Thyroid gland (tissue), 4 donors: ENCODE measurements around the gene SUSD4. TPM values are rescaled to one million over a fixed set of nuclear protein-coding genes. Genes with fewer than 3 reads are reported as not detected.

Source experiments
- DNase-seq, 2 donors: peaks; one replicate each; pipeline ENCODE4 v3.0.0-alpha.2; 2019
- H3K27ac ChIP-seq, 3 donors: fragments of 200-600 bp; sonication (generic); 1 replicate in 2 of 3; 2 replicates in 1 of 3; pipeline ENCODE4 v1.5.1; 2016 to 2019; ENCODE audit warnings: mild to moderate bottlenecking in 1 of 3, moderate library complexity in 1 of 3
- H3K27me3 ChIP-seq: fragments of 200-600 bp; sonication (generic); one replicate; pipeline ENCODE4 v1.5.1; 2019
- H3K36me3 ChIP-seq, 2 donors: fragments of 200-600 bp; sonication (generic); one replicate each; pipeline ENCODE4 v1.5.1; 2016 to 2019
- H3K4me1 ChIP-seq, 2 donors: fragments of 200-600 bp; sonication (generic); one replicate each; pipeline ENCODE4 v1.5.1; 2017 to 2019
- H3K4me3 ChIP-seq, 3 donors: fragments of 200-600 bp; sonication (generic); replicated peaks in 1 of 3; 1 replicate in 2 of 3; 2 replicates in 1 of 3; pipeline ENCODE4 v1.5.1; 2016; ENCODE audit warnings: mild to moderate bottlenecking in 1 of 3
- H3K9me3 ChIP-seq: fragments of 200-600 bp; sonication (generic); one replicate; pipeline ENCODE4 v1.5.1; 2017
- POLR2A ChIP-seq, 2 donors: fragments of 450-650 bp; IDR thresholded peaks; one replicate each; pipeline ENCODE4 v1.6.1; 2017; ENCODE audit warnings: antibody characterized with exemption in 2 of 2, mild to moderate bottlenecking in 2 of 2, moderate library complexity in 1 of 2
- WGBS, 2 donors: methylation state at CpG; one replicate each; pipeline ENCODE4 v1.1.5; 2017; 5-methylcytosine and 5-hydroxymethylcytosine counted together
- intact Hi-C: fragments of 100-400 bp; cut with DNase I; formaldehyde crosslinking; loops from one replicate; pipeline ENCODE4 v1.15.1; 2023
- total RNA-seq, 4 donors: library from RNA; depleted of rRNA; stranded (reverse); fragments of >200 nt; gene quantifications; one replicate each; pipeline ENCODE4 v1.2.3, GENCODE V29; 2016
- TF ChIP-seq, protein P1 (sequence below), 6 experiments: fragments of 200-600 bp in 3 of 6; fragments of 450-650 bp in 3 of 6; sonication (generic) in 3 of 6; IDR thresholded peaks; one replicate each; pipeline ENCODE4 v1.5.1; 2016 to 2019; ENCODE audit warnings: antibody characterized with exemption in 6 of 6, mild to moderate bottlenecking in 2 of 6, inconsistent platforms in 1 of 6, moderate library complexity in 1 of 6

SUSD4 gene
- total RNA-seq, 4 donors from 2014 or later, result 0.54 to 2.8 (median 0.92) TPM

DNA sequence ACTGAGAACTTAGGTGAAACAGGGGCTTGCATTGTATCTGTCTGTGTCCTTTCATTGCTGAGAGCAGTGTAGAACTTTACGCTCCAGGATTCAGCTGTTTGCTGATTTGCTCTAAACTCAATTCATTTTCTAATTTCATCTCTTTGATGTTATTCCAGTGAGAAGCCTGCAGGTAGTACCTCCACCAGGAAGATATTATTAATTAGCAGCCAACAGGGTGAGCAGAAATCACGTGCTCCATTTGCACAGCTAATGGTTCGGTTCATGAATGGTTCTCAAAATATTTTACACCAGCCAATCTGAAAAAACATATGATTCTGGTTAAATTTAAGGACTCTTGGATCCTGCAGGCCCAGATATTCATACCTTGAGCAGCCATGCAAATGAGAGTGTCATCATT, 52.1 kb downstream of the SUSD4 start:
- no peaks in the 10 kb centered on the region for H3K9me3 ChIP-seq
- H3K27me3 ChIP-seq, result no peaks in the 10 kb centered on the region
- no peak for TF ChIP-seq POLR2A (IDR thresholded peaks at IDR 0.05)
- TF ChIP-seq, protein P1, sequence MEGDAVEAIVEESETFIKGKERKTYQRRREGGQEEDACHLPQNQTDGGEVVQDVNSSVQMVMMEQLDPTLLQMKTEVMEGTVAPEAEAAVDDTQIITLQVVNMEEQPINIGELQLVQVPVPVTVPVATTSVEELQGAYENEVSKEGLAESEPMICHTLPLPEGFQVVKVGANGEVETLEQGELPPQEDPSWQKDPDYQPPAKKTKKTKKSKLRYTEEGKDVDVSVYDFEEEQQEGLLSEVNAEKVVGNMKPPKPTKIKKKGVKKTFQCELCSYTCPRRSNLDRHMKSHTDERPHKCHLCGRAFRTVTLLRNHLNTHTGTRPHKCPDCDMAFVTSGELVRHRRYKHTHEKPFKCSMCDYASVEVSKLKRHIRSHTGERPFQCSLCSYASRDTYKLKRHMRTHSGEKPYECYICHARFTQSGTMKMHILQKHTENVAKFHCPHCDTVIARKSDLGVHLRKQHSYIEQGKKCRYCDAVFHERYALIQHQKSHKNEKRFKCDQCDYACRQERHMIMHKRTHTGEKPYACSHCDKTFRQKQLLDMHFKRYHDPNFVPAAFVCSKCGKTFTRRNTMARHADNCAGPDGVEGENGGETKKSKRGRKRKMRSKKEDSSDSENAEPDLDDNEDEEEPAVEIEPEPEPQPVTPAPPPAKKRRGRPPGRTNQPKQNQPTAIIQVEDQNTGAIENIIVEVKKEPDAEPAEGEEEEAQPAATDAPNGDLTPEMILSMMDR (IDR thresholded peaks at IDR 0.05), result no peak
- WGBS, 2 donors, result 90 to 94% methylated on average over 3 of the region's 3 CpGs
- H3K4me1 ChIP-seq, result no peaks in the 10 kb centered on the region
- no peaks in the 10 kb centered on the region for H3K36me3 ChIP-seq
- H3K27ac ChIP-seq, result no peak overlapping the region
- intact Hi-C loops, result no loop called here
- no peak overlapping the region for H3K4me3 ChIP-seq
- no peak for DNase-seq

DNA sequence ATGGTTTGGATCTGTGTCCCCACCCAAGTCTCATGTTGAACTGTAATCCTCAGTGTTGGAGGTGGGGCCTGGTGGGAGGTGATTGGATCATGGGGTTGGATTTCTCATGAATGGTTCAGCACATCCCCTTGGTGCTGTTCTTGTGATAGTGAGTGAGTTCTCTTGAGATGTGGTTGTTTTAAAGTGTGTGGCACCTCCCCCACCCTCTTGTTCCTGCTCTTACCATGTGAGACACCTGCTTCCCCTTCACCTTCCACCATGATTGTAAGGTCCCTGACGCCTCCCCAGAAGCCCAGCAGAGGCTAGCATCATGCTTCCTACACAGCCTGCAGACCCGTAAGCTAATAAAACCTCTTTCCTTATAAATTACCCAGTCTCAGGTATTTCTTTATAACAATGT, 55.8 kb downstream of the SUSD4 start:
- Histone ChIP-seq H3K27me3 (no peaks in the 10 kb centered on the region), H3K4me3 (no peak overlapping the region), H3K9me3 (no peaks in the 10 kb centered on the region), H3K36me3 (no peaks in the 10 kb centered on the region), H3K4me1 (no peaks in the 10 kb centered on the region), H3K27ac (no peak overlapping the region)
- TF ChIP-seq, protein P1 (IDR thresholded peaks at IDR 0.05), result no peak
- no peak for TF ChIP-seq POLR2A (IDR thresholded peaks at IDR 0.05)
- no peak for DNase-seq
- WGBS, 2 donors, result 73 to 79% methylated on average over 2 of the region's 2 CpGs
- intact Hi-C loops, result no loop called here

DNA sequence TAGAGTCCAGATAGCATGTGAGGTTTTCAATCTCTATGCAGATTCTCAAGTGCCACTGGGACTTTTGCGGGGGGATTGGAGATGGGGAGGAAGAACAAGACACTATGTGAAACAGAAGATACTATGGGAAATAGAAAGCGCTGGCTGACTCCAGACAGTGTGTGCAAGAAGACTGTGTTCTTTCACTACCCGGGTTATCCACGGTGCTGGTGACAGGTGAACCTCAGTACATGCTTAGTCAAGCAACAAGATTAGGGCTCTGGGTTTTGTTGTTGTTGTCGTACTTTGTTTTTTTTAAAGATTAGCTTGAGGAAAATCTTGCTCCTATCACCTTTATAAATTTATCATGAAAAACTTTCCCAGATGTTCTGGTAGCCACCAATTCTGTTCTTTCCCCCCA, 56.4 kb downstream of the SUSD4 start:
- intact Hi-C loops, result no loop called here
- Histone ChIP-seq H3K4me1 (no peaks in the 10 kb centered on the region), H3K27ac (no peak overlapping the region), H3K27me3 (no peaks in the 10 kb centered on the region), H3K9me3 (no peaks in the 10 kb centered on the region), H3K36me3 (no peaks in the 10 kb centered on the region), H3K4me3 (no peak overlapping the region)
- DNase-seq, result no peak
- TF ChIP-seq POLR2A (IDR thresholded peaks at IDR 0.05), result no peak
- TF ChIP-seq, protein P1 (IDR thresholded peaks at IDR 0.05), result no peak
- 77 to 78% methylated on average over 5 of the region's 5 CpGs for WGBS, 2 donors

DNA sequence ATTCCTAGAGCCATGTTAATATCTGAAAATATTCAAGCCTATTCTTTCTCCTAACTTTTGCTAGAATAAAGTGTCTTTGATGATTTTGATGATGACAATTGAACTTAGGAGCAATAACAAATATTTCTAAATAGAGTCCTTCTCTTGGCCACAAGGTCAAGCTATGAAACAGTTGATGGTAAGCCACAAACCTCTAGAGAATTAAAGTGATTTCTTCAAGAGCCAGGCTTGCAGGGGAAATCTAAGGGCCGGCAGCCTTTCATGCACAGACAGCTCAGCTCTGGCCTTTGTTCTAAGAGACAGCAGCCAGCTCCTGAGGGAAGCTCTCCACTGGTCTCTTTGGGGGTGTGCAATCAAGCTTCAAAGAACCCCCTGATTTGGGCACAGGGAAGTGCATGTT, 59.0 kb downstream of the SUSD4 start:
- Histone ChIP-seq H3K4me1 (no peaks in the 10 kb centered on the region), H3K27me3 (no peaks in the 10 kb centered on the region), H3K36me3 (no peaks in the 10 kb centered on the region), H3K27ac (no peak overlapping the region), H3K4me3 (no peak overlapping the region), H3K9me3 (no peaks in the 10 kb centered on the region)
- WGBS, 2 donors, result 64 to 75% methylated on average over 1 of the region's 1 CpG
- DNase-seq, result no peak
- intact Hi-C loops, result no loop called here
- TF ChIP-seq POLR2A (IDR thresholded peaks at IDR 0.05), result no peak
- TF ChIP-seq, protein P1 (IDR thresholded peaks at IDR 0.05), result no peak

DNA sequence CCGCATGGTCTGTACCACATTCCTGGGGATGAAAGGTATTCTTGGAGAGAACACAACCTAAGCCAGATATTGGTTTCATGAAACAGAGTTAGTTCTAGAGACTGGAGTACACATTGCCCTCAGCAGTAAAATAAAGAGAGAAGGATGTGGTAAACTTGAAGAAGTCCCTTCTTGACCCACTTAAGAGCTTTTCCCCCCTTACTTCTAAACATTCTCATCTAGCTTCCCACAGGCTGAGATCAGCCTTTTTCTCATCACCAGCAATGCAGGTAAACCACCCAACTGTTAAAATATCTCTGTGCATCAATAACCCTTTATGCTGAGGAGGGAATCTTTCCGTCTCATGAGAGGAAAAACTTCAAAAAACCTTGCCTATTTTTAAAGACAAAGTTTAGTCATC, 62.6 kb downstream of the SUSD4 start:
- no peaks in the 10 kb centered on the region for H3K9me3 ChIP-seq
- H3K27ac ChIP-seq, result no peak overlapping the region
- no peaks in the 10 kb centered on the region for H3K27me3 ChIP-seq
- no peaks in the 10 kb centered on the region for H3K4me1 ChIP-seq
- H3K36me3 ChIP-seq, result no peaks in the 10 kb centered on the region
- intact Hi-C loops, result no loop called here
- WGBS, 2 donors, result 92 to 95% methylated on average over 2 of the region's 2 CpGs
- no peak overlapping the region for H3K4me3 ChIP-seq
- DNase-seq, result no peak
- TF ChIP-seq, protein P1 (IDR thresholded peaks at IDR 0.05), result no peak
- no peak for TF ChIP-seq POLR2A (IDR thresholded peaks at IDR 0.05)
